Measurements from ENCODE around the gene CTPS2.

- no peak for TF ChIP-seq REST (IDR thresholded peaks at IDR 0.05; ENCODE audit: low read depth)
- TF ChIP-seq EZH2phosphoT487 (IDR thresholded peaks at IDR 0.05; ENCODE audit: borderline replicate concordance) = no peak
- TF ChIP-seq, protein P1, sequence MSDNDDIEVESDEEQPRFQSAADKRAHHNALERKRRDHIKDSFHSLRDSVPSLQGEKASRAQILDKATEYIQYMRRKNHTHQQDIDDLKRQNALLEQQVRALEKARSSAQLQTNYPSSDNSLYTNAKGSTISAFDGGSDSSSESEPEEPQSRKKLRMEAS (IDR thresholded peaks at IDR 0.05) = no peak
- TF ChIP-seq CTCF (IDR thresholded peaks at IDR 0.05 in 2 of 3, conservative IDR thresholded peaks at IDR 0.05 in 1 of 3; ENCODE audit: borderline replicate concordance in 1 of 3, insufficient read depth in 1 of 3, low read depth in 2 of 3, low read length in 2 of 3) = no peak
- TF ChIP-seq POLR2A (IDR thresholded peaks at IDR 0.05; ENCODE audit: borderline replicate concordance, extremely low read depth, insufficient read depth, insufficient read length) = no peak
Measured at GRCh38 chrX:16618422-16618821, 94.0 kb downstream of the CTPS2 start.

Measured in HCT116 (cell line).